ES-I3 (cell line): ENCODE data around the gene LYZ.

Experiments
- H3K36me3 ChIP-seq: 2 replicates; pipeline ENCODE4 v1.6.1; 2013; ENCODE audit warnings: mild to moderate bottlenecking, low read length, control low read depth, moderate library complexity; ENCODE audit not compliant: insufficient read depth
- H3K4me1 ChIP-seq: 2 replicates; pipeline ENCODE4 v1.6.1; 2013; ENCODE audit warnings: mild to moderate bottlenecking, control low read depth, low read length; ENCODE audit not compliant: insufficient read depth
- H3K9ac ChIP-seq: 2 replicates; pipeline ENCODE4 v1.6.1; 2013; ENCODE audit warnings: low read depth, mild to moderate bottlenecking, low read length, moderate library complexity
- H3K9me3 ChIP-seq: 2 replicates; pipeline ENCODE4 v1.6.1; 2013; ENCODE audit warnings: mild to moderate bottlenecking, low read length, moderate library complexity; ENCODE audit not compliant: control insufficient read depth, insufficient read depth

Gene LYZ

DNA sequence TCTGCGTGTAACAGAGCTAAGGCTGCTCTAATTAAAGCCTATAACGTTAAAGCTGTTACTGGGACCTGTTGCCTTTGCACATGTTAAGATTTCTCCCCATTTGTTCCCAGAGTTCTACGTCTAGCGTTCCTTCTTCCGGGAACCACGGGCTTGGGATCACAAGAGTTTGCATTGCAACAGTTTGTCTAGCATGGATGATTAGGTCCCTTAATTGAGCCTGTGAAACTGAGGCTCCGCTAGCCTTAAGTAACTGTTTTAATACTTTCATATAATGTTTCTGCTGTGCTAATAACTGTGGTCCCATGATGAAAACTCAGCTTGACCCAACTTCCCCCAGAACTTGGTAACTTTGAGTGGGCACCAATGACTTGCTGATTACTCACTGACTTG is 16.7 kb upstream of the LYZ start:
- H3K9ac ChIP-seq: peak overlapping the region; percentile 31; the same call in 1 of the 2 replicates
- H3K9me3 ChIP-seq: no peaks in the 10 kb centered on the region
- H3K36me3 ChIP-seq: no peaks in the 10 kb centered on the region
- peaks cover 22% of the 10 kb centered on the region for H3K4me1 ChIP-seq

DNA sequence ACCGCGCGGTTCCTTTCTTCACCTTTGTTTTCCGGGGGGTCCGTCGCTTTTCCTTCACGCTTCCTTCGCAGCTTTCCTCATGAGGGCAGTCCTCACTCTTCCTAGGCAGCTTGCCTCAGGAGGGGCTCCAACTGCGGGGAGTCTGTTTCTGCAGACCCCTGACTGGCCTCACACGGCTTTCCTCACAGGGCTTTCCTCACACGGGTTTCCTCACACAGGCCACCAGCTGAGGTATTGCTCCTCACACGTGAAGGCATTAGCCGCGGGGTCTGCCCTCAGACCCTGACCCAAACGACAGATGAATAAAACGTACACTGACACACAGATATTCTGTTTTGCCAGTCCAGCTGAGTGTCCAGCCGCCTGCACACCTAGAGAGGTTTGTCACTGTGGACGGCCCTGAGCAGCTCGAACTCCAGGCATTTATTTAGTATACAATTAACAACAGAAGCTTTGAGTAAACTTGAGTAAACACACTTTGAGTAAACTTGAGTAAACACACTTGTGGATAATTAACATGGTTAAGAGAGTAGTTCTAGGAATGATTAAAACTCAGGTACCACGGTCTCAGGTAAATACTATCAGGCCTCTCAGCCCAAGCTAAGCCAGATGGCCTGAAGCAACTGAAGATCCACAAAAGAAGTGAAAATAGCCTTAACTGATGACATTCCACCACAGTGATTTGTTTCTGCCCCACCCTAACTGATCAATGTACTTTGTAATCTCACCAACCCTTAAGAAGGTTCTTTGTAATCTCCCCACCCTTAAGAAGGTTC is 16.1 kb upstream of the LYZ start:
- Histone ChIP-seq H3K36me3 (no peaks in the 10 kb centered on the region), H3K9me3 (no peaks in the 10 kb centered on the region), H3K4me1 (peaks cover 22% of the 10 kb centered on the region), H3K9ac (no peak overlapping the region)

DNA sequence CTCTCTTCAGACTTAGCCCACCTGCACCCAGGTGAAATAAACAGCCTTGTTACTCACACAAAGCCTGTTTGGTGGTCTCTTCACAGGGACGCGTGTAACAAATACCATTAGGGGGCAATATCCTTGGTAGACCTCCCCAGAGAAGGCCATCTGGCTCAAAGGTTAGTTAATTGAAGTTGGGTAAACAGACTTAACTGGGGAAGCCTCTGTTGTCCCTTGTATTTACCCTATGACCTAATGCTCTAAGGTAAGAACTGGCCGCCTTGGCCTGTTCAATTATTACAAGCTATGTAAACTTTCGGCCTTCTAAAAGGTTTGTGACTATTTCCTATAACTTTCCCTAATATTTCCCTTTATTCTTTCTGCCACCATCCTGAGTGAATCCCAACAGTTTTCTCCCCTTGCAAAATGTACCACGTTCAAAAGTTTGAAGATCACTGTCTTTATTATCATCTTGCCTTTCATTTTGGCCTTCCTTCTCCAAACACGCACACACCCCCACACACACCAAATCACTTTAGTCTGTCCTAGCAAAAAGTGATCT is 15.3 kb upstream of the LYZ start:
- Histone ChIP-seq H3K9me3 (no peaks in the 10 kb centered on the region), H3K36me3 (no peaks in the 10 kb centered on the region), H3K4me1 (peaks cover 22% of the 10 kb centered on the region), H3K9ac (no peak overlapping the region)

DNA sequence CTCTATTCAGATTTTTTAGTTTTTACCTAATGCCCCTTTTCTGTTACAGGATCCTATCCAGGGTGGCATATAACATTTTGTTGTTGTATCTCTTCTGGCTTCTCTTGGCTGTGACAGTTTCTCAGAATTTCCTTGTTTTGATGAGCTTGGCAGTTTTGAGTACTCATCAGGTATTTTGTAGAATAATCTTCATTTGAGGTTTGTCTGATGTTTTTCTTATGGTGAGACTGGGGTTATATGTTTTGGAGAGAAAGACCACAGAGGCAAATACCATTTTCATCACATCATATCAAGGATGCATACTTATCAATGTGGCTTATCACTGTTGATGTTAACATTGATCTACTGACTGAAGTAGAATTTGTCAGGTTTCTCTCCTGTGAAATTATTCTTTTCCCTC is 14.0 kb upstream of the LYZ start:
- Histone ChIP-seq H3K9me3 (no peaks in the 10 kb centered on the region), H3K36me3 (no peaks in the 10 kb centered on the region), H3K9ac (no peak overlapping the region), H3K4me1 (peaks cover 16% of the 10 kb centered on the region)

DNA sequence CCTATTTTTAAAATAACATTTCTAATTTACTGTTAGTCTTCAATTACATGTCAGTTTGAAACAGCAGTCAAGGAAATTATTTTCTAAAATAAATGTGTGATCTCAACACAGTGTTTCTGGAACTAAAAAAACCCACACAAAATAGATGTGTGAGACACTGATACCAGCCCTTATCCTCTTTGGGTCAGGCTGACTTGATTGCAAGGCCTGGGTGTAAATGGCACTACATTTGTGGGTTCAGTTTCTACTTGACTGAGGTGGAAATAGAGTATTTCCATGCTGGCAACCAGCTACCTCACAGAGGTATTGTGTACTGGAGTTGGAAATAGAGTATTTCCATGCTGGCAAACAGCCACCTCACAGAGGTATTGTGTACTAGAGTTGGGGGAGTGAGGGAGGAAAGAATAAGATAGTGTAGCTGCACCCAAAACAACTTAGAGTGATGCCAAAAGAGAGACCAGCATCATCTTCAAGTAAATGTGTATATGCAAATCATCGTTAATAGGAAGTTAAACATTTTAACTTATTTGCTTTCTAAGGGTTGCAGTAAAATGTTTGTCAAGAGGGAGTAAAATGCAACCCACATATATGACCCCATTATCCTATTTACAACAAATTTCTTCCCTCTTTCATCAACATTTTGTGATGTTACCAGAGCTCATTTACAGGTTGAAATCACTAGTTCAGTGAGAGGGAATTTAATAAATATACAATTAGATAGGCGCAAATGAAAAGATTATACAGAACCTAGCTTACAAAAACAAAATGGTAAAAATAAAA is 10.7 kb upstream of the LYZ start:
- no peaks in the 10 kb centered on the region for H3K9me3 ChIP-seq
- H3K9ac ChIP-seq: no peak overlapping the region
- no peaks in the 10 kb centered on the region for H3K4me1 ChIP-seq
- no peaks in the 10 kb centered on the region for H3K36me3 ChIP-seq

GRCh38 chr12:69338120-69338859 is 9.9 kb upstream of the LYZ start:
- Histone ChIP-seq H3K9me3 (no peaks in the 10 kb centered on the region), H3K4me1 (no peaks in the 10 kb centered on the region), H3K9ac (no peak overlapping the region), H3K36me3 (no peaks in the 10 kb centered on the region)

DNA sequence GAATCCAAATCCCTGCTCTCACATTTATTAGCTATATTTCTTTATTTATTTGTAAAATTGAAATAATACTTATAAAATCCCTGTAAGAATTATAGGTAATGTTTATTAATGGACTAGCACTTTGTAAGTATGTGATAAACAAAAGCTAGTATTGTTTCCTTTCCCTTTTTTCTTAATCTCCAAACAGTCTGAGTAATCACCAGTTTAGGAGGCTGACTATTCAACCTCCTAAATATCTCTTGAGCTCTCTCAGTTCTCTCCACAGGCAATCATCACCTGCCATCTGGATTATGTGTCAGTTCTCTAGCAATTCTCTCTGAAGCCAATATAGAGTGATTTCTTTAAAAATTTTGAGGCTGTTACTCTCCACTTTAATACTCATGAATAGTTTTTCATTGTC is 9.2 kb upstream of the LYZ start:
- no peak overlapping the region for H3K9ac ChIP-seq

DNA sequence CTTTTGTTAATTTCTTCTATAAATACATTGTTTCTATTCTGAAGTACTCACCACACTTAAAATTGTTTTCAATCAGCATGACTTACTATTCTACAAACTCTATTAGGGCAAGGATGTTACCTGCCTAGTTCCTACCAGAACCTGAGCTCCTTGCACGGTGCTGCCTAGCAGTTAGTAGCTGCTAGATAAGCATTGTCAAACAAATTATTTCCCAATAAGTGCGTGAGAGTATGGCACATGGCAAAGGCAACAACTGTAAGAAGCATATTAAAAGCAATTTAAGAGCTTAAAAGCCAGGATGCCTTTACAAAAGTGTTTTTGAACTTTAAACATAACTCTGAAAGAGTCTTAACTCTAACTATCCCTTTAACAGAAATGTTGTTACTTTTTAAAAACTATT is 8.2 kb upstream of the LYZ start:
- H3K9me3 ChIP-seq: no peaks in the 10 kb centered on the region
- H3K36me3 ChIP-seq: no peaks in the 10 kb centered on the region
- H3K4me1 ChIP-seq: no peaks in the 10 kb centered on the region
- H3K9ac ChIP-seq: no peak overlapping the region

More for the DNA sequence above, 9.2 kb upstream of the LYZ start:
- no peaks in the 10 kb centered on the region for H3K9me3 ChIP-seq
- no peaks in the 10 kb centered on the region for H3K36me3 ChIP-seq
- no peaks in the 10 kb centered on the region for H3K4me1 ChIP-seq

- Histone ChIP-seq H3K9ac (no peak overlapping the region), H3K36me3 (no peaks in the 10 kb centered on the region), H3K9me3 (no peaks in the 10 kb centered on the region), H3K4me1 (no peaks in the 10 kb centered on the region)
Observed at GRCh38 chr12:69341328-69341727, 6.9 kb upstream of the LYZ start.

GRCh38 chr12:69342421-69342820 is 5.8 kb upstream of the LYZ start:
- H3K9ac ChIP-seq: no peak overlapping the region
- no peaks in the 10 kb centered on the region for H3K9me3 ChIP-seq
- H3K4me1 ChIP-seq: no peaks in the 10 kb centered on the region
- no peaks in the 10 kb centered on the region for H3K36me3 ChIP-seq

DNA sequence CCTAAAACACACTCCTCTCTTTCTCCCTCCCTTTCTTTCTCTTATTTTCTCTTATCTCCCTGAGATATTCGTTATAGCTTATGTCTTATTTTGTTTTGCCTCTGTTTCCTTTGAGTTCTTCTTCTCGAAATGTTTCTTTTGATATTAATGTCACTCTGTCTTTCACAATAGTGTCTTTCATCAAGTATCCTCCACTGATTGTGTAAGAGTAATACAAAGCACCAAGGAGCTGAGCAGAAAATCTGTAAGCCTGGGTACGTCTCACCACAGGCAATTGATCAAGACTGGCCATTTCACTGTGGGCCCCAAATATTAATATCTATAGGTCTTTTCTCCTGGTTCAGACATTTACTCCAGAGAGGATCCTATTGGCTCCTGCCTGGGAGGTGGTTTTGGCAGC is 4.8 kb upstream of the LYZ start:
- Histone ChIP-seq H3K9me3 (no peaks in the 10 kb centered on the region), H3K4me1 (no peaks in the 10 kb centered on the region), H3K9ac (no peak overlapping the region), H3K36me3 (no peaks in the 10 kb centered on the region)

- H3K4me1 ChIP-seq: no peaks in the 10 kb centered on the region
Observed at GRCh38 chr12:69343885-69344612, 4.1 kb upstream of the LYZ start.

GRCh38 chr12:69345077-69345476 is 3.1 kb upstream of the LYZ start:
- Histone ChIP-seq H3K9ac (no peak overlapping the region), H3K4me1 (no peaks in the 10 kb centered on the region), H3K36me3 (no peaks in the 10 kb centered on the region), H3K9me3 (no peaks in the 10 kb centered on the region)

More at GRCh38 chr12:69343885-69344612, 4.1 kb upstream of the LYZ start:
- Histone ChIP-seq H3K9me3 (no peaks in the 10 kb centered on the region), H3K9ac (no peak overlapping the region), H3K36me3 (no peaks in the 10 kb centered on the region)

GRCh38 chr12:69345742-69346141 is 2.4 kb upstream of the LYZ start:
- no peaks in the 10 kb centered on the region for H3K9me3 ChIP-seq
- H3K9ac ChIP-seq: no peak overlapping the region
- no peaks in the 10 kb centered on the region for H3K4me1 ChIP-seq
- no peaks in the 10 kb centered on the region for H3K36me3 ChIP-seq
